GM10847 (cell line): Measurements from ENCODE around the gene ZNF658.
"Not testable (repeated sequence)": the region's sequence is repeated elsewhere in the genome, so short reads cannot be mapped to it uniquely, and the experiment has no call there.

Experiments used
- POLR2A ChIP-seq: IDR thresholded peaks from 2 replicates; pipeline ENCODE4 v1.6.1; 2011; ENCODE audit not compliant: insufficient read length; ENCODE audit errors: extremely low read depth

The ZNF658 gene

DNA sequence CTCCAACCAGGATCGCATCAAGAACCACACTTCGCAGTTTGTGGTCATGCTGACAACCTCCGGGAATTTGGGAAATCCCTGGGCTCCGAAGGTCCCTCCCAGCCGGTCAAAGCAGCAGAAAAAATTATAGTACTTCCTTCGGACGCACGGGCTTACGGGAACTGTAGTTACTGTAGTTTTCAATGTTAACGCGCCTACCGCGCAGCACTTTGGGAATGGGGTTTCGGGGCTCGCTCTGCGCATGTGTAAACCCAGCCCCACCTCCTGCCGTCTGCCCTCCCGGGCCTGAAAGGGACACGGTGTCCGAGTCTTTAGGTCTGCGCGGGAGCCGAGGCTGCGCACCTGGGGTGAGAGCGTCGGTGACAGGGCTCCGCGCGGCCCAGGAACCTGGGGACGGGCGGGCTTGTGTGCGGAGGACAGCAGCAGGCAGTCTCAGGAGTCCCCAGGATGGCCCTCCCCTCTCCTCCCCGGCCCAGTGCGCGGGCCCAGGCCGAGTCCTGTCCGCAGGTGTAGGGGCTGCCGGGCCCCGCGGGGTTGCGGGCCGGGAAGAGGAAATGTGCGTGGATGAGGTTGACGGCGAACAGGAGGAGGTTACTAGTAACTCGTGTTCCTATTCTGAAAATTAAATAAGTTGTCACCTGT, at the start of gene ZNF658:
Gene ZNF658, plus strand, starts transcription at position 236 of the 642 bp plus-strand sequence. CDS start 2,837 bp downstream, outside the sequence.
- TF ChIP-seq POLR2A, result not testable (repeated sequence)
